ENCODE measurements around the gene ZNF638. TPM values are rescaled to one million over a fixed set of nuclear protein-coding genes. Genes with fewer than 3 reads are reported as not detected.

Gene ZNF638
- total and polyA plus RNA-seq, 9 of the 15 experiments (the other 6 are each of a cell fraction or from before 2014, with no cell fraction given) = 53.3 to 165 (median 98.8) TPM

GRCh38 chr2:71353248-71353647 is 21.7 kb downstream of the ZNF638 start:
- BruUV-seq (replicated peaks) = no TSS peak
- Histone ChIP-seq H4K20me1 (replicated peaks; ENCODE audit: control insufficient read depth, insufficient read depth, low read length) (peaks cover 7% of the 10 kb centered on the region), H3K36me3 (ENCODE audit: control insufficient read depth, insufficient read depth, low read length) (peaks cover 82% of the 10 kb centered on the region), H3K4me1 (replicated peaks in 1 of 2; ENCODE audit: control insufficient read depth in 2 of 2, insufficient read depth in 2 of 2, low read length in 2 of 2) (no peaks in the 10 kb centered on the region), H3K9me1 (ENCODE audit: control insufficient read depth, insufficient read depth, low read length) (no peaks in the 10 kb centered on the region), H2AFZ (ENCODE audit: low read depth, low read length) (no peak overlapping the region), H3K9me3 (replicated peaks; ENCODE audit: control insufficient read depth, insufficient read depth, low read depth, low read length) (no peaks in the 10 kb centered on the region), H3K27ac (ENCODE audit: extremely low read depth, low read depth, low read length) (no peak overlapping the region), H3K9ac (ENCODE audit: insufficient read depth in 1 of 2, low read depth in 2 of 2, low read length in 2 of 2) (no peak overlapping the region), H3K4me3 (no peak overlapping the region), H3K4me2 (ENCODE audit: insufficient read depth, low read length) (no peak overlapping the region), H3K79me2 (ENCODE audit: control insufficient read depth, insufficient read depth, low read length) (peaks cover 85% of the 10 kb centered on the region), H3K27me3 (ENCODE audit: control insufficient read depth in 2 of 2, insufficient read depth in 2 of 2, low read length in 2 of 2) (no peaks in the 10 kb centered on the region)
- in situ Hi-C loops (cut with MboI) = no loop called here
- ChIA-PET POLR2A (interaction anchor here (0.6 to 1.6 kb wide), 3 partner anchors 9 to 20 kb away, joined by 3 to 5 read pairs (median 3); no protein-coding TSS in a partner anchor), CTCF (ENCODE audit: low intra/inter-chr PET ratio) (no interaction called here)
- no peak for ATAC-seq
- WGBS (ENCODE audit: insufficient coverage, low coverage, missing lambda C conversion rate) = 96% methylated on average over 2 of the region's 2 CpGs
- intact Hi-C loops (cut with micrococcal nuclease) = no loop called here
- FAIRE-seq = no peak
- no peak for DNase-seq (ENCODE audit: extremely low read depth in 1 of 4, low spot score in 3 of 4)
- TF ChIP-seq GTF2A2 (tag; IDR thresholded peaks at IDR 0.05) (no peak), ZBTB34 (CRISPR knock-in tag; IDR thresholded peaks at IDR 0.05) (no peak)
- TF ChIP-seq, protein P1, sequence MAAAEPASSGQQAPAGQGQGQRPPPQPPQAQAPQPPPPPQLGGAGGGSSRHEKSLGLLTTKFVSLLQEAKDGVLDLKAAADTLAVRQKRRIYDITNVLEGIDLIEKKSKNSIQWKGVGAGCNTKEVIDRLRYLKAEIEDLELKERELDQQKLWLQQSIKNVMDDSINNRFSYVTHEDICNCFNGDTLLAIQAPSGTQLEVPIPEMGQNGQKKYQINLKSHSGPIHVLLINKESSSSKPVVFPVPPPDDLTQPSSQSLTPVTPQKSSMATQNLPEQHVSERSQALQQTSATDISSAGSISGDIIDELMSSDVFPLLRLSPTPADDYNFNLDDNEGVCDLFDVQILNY (CRISPR knock-in tag; IDR thresholded peaks at IDR 0.05) = no peak

All from K562 (cell line).